Suppressor macrophage treated with lipopolysaccharide for 1 hour (primary cell): ENCODE measurements around the gene SOWAHD.
"Not testable (repeated sequence)": the region's sequence is repeated elsewhere in the genome, so short reads cannot be mapped to it uniquely, and the experiment has no call there.

Experiments
- DNase-seq, 3 donors: peaks; one replicate each; pipeline ENCODE4 v3.0.0-alpha.2; 2020 to 2022

SOWAHD gene

GRCh38 chrX:119759248-119759766 lies 919 bp downstream of the SOWAHD start:
- no peak for DNase-seq

- DNase-seq = peak; percentile 58 to 66 (median 63)
These were observed 1.9 kb downstream of the SOWAHD start for GRCh38 chrX:119760026-119760877.

- no peak for DNase-seq
These were observed 4.3 kb downstream of the SOWAHD start for GRCh38 chrX:119762718-119763117.

- no peak for DNase-seq
These were observed 4.8 kb downstream of the SOWAHD start for GRCh38 chrX:119763181-119763580.

GRCh38 chrX:119763836-119764387 lies 5.5 kb downstream of the SOWAHD start:
- no peak for DNase-seq

GRCh38 chrX:119768436-119768835 lies 10.0 kb downstream of the SOWAHD start:
- DNase-seq = peak; percentile 39 to 57 (median 52)

- not testable (repeated sequence) for DNase-seq
These were observed 11.0 kb downstream of the SOWAHD start for GRCh38 chrX:119769388-119769787.

GRCh38 chrX:119775517-119776238 lies 17.3 kb downstream of the SOWAHD start:
- peak; percentile 53 to 67 (median 64) for DNase-seq

- DNase-seq = no peak
These were observed 20.4 kb downstream of the SOWAHD start for GRCh38 chrX:119778829-119779228.

GRCh38 chrX:119783026-119783425 lies 24.6 kb downstream of the SOWAHD start:
- peak; percentile 61 to 65 (median 65) for DNase-seq

- DNase-seq = peak; percentile 36 to 54 (median 39)
These were observed 26.5 kb downstream of the SOWAHD start for GRCh38 chrX:119784747-119785446.

GRCh38 chrX:119790977-119791436 lies 32.6 kb downstream of the SOWAHD start:
- peak; percentile 53 to 60 (median 53) for DNase-seq

- peak; percentile 87 to 89 (median 88) for DNase-seq
These were observed 33.2 kb downstream of the SOWAHD start, which contains the start of gene RPL39 for GRCh38 chrX:119791437-119792231. RPL39 (minus strand) TSS chrX:119791630; CDS start chrX:119791576, 54 bp downstream.

- DNase-seq = no peak
These were observed 43.1 kb downstream of the SOWAHD start for GRCh38 chrX:119801253-119802221.

GRCh38 chrX:119802546-119802945 lies 44.2 kb downstream of the SOWAHD start:
- DNase-seq = no peak

- not testable (repeated sequence) for DNase-seq
These were observed 50.1 kb downstream of the SOWAHD start for GRCh38 chrX:119808461-119808860.

- DNase-seq = no peak
These were observed 50.8 kb downstream of the SOWAHD start for GRCh38 chrX:119809185-119809666.
